ENCODE measurements around the gene SLAIN1.

The SLAIN1 gene

GRCh38 chr13:77725071-77725470 lies 27.6 kb downstream of the SLAIN1 start:
- TF ChIP-seq TAF1 (IDR thresholded peaks at IDR 0.05; ENCODE audit: borderline replicate concordance, insufficient read depth, low read length): no peak
- no peak for TF ChIP-seq SIN3A (IDR thresholded peaks at IDR 0.05; ENCODE audit: borderline replicate concordance, insufficient read depth, low read length)
- TF ChIP-seq POLR2AphosphoS5 (IDR thresholded peaks at IDR 0.05; ENCODE audit: low read depth, low read length): no peak
- TF ChIP-seq FOXP2 (optimal IDR thresholded peaks at IDR 0.05; ENCODE audit: borderline replicate concordance, extremely low read depth, extremely low read length, insufficient read depth): no peak
- TF ChIP-seq REST (IDR thresholded peaks at IDR 0.05; ENCODE audit: insufficient read depth in 1 of 2, low read depth in 2 of 2, low read length in 2 of 2): no peak

GRCh38 chr13:77728265-77729125 lies 31.0 kb downstream of the SLAIN1 start:
- TF ChIP-seq REST (IDR thresholded peaks at IDR 0.05; ENCODE audit: insufficient read depth in 1 of 2, low read depth in 2 of 2, low read length in 2 of 2) (no peak), FOXP2 (optimal IDR thresholded peaks at IDR 0.05; ENCODE audit: borderline replicate concordance, extremely low read depth, extremely low read length, insufficient read depth) (no peak), TAF1 (IDR thresholded peaks at IDR 0.05; ENCODE audit: borderline replicate concordance, insufficient read depth, low read length) (no peak), SIN3A (IDR thresholded peaks at IDR 0.05; ENCODE audit: borderline replicate concordance, insufficient read depth, low read length) (no peak), POLR2AphosphoS5 (IDR thresholded peaks at IDR 0.05; ENCODE audit: low read depth, low read length) (no peak)

GRCh38 chr13:77729502-77730221 lies 32.2 kb downstream of the SLAIN1 start:
- TF ChIP-seq FOXP2 (optimal IDR thresholded peaks at IDR 0.05; ENCODE audit: borderline replicate concordance, extremely low read depth, extremely low read length, insufficient read depth) (no peak), SIN3A (IDR thresholded peaks at IDR 0.05; ENCODE audit: borderline replicate concordance, insufficient read depth, low read length) (no peak), TAF1 (IDR thresholded peaks at IDR 0.05; ENCODE audit: borderline replicate concordance, insufficient read depth, low read length) (no peak), REST (IDR thresholded peaks at IDR 0.05; ENCODE audit: insufficient read depth in 1 of 2, low read depth in 2 of 2, low read length in 2 of 2) (no peak), POLR2AphosphoS5 (IDR thresholded peaks at IDR 0.05; ENCODE audit: low read depth, low read length) (no peak)

GRCh38 chr13:77730572-77730971 lies 33.1 kb downstream of the SLAIN1 start:
- no peak for TF ChIP-seq POLR2AphosphoS5 (IDR thresholded peaks at IDR 0.05; ENCODE audit: low read depth, low read length)
- TF ChIP-seq SIN3A (IDR thresholded peaks at IDR 0.05; ENCODE audit: borderline replicate concordance, insufficient read depth, low read length): no peak
- no peak for TF ChIP-seq FOXP2 (optimal IDR thresholded peaks at IDR 0.05; ENCODE audit: borderline replicate concordance, extremely low read depth, extremely low read length, insufficient read depth)
- TF ChIP-seq TAF1 (IDR thresholded peaks at IDR 0.05; ENCODE audit: borderline replicate concordance, insufficient read depth, low read length): no peak
- TF ChIP-seq REST (IDR thresholded peaks at IDR 0.05; ENCODE audit: insufficient read depth in 1 of 2, low read depth in 2 of 2, low read length in 2 of 2): no peak

All from PFSK-1 (cell line).